GM18870 (cell line): ENCODE measurements around the gene DYSF.

Source experiments
- ATAC-seq: cut with Tn5 transposase; IDR thresholded peaks from one replicate; pipeline ENCODE4 v1.9.1; 2021; ENCODE audit warnings: moderate library complexity; ENCODE audit not compliant: unreplicated experiment

Gene DYSF

GRCh38 chr2:71564361-71564760 is 111.0 kb downstream of the DYSF start:
- no peak for ATAC-seq

- ATAC-seq: no peak
Observed at GRCh38 chr2:71564790-71565189, 111.4 kb downstream of the DYSF start.

GRCh38 chr2:71566372-71566771 is 113.0 kb downstream of the DYSF start:
- ATAC-seq: no peak

- no peak for ATAC-seq
Observed at GRCh38 chr2:71567625-71568024, 114.3 kb downstream of the DYSF start.

GRCh38 chr2:71568103-71568502 is 114.7 kb downstream of the DYSF start:
- no peak for ATAC-seq

- no peak for ATAC-seq
Observed at GRCh38 chr2:71570511-71570910, 117.2 kb downstream of the DYSF start.

- ATAC-seq: no peak
Observed at GRCh38 chr2:71570951-71571460, 117.6 kb downstream of the DYSF start.

GRCh38 chr2:71571945-71572344 is 118.6 kb downstream of the DYSF start:
- ATAC-seq: no peak

- ATAC-seq: no peak
Observed at GRCh38 chr2:71575966-71576365, 122.6 kb downstream of the DYSF start.

GRCh38 chr2:71576541-71576940 is 123.2 kb downstream of the DYSF start:
- no peak for ATAC-seq

- no peak for ATAC-seq
Observed at GRCh38 chr2:71577209-71577608, 123.8 kb downstream of the DYSF start.

GRCh38 chr2:71578767-71579342 is 125.5 kb downstream of the DYSF start:
- ATAC-seq: no peak

GRCh38 chr2:71581026-71581425 is 127.7 kb downstream of the DYSF start:
- ATAC-seq: no peak

- no peak for ATAC-seq
Observed at GRCh38 chr2:71583876-71584275, 130.5 kb downstream of the DYSF start.

GRCh38 chr2:71586471-71586870 is 133.1 kb downstream of the DYSF start:
- no peak for ATAC-seq

- ATAC-seq: no peak
Observed at GRCh38 chr2:71587509-71588073, 134.2 kb downstream of the DYSF start.

- ATAC-seq: no peak
Observed at GRCh38 chr2:71588497-71589170, 135.3 kb downstream of the DYSF start.

GRCh38 chr2:71589763-71590162 is 136.4 kb downstream of the DYSF start:
- no peak for ATAC-seq

GRCh38 chr2:71591044-71591443 is 137.7 kb downstream of the DYSF start:
- no peak for ATAC-seq

GRCh38 chr2:71592181-71592711 is 138.9 kb downstream of the DYSF start:
- ATAC-seq: no peak

GRCh38 chr2:71595569-71595968 is 142.2 kb downstream of the DYSF start:
- no peak for ATAC-seq

- no peak for ATAC-seq
Observed at GRCh38 chr2:71596011-71596410, 142.7 kb downstream of the DYSF start.
